ENCODE data around the gene ADISSP. TPM values are rescaled to one million over a fixed set of nuclear protein-coding genes. Genes with fewer than 3 reads are reported as not detected.

The ADISSP gene
- total RNA-seq, 1 donor from 2014 or later, result 62.9 TPM

GRCh38 chr20:3739926-3740451 is 27.6 kb downstream of the ADISSP start:
- Mint-ChIP-seq H3K36me3 (ENCODE audit: low read depth) (no peaks in the 10 kb centered on the region), H3K27ac (no peak overlapping the region), H3K4me3 (no peak overlapping the region), H3K9me3 (no peaks in the 10 kb centered on the region), H3K27me3 (peaks cover 13% of the 10 kb centered on the region), H3K4me1 (peaks cover 6% of the 10 kb centered on the region)
- intact Hi-C loops (cut with micrococcal nuclease), result no loop called here
- DNase-seq, result no peak

GRCh38 chr20:3739054-3739925 is 28.3 kb downstream of the ADISSP start:
- DNase-seq, result no peak
- no peaks in the 10 kb centered on the region for H3K4me1 Mint-ChIP-seq
- H3K9me3 Mint-ChIP-seq, result no peaks in the 10 kb centered on the region
- peaks cover 8% of the 10 kb centered on the region for H3K27me3 Mint-ChIP-seq
- no peak overlapping the region for H3K4me3 Mint-ChIP-seq
- no peaks in the 10 kb centered on the region for H3K36me3 Mint-ChIP-seq (ENCODE audit: low read depth)
- intact Hi-C loops (cut with micrococcal nuclease), result no loop called here
- H3K27ac Mint-ChIP-seq, result no peak overlapping the region

- peaks cover 10% of the 10 kb centered on the region for H3K27me3 Mint-ChIP-seq
- no peaks in the 10 kb centered on the region for H3K4me1 Mint-ChIP-seq
- no peak overlapping the region for H3K27ac Mint-ChIP-seq
- DNase-seq, result no peak
- no peaks in the 10 kb centered on the region for H3K36me3 Mint-ChIP-seq (ENCODE audit: low read depth)
- no peaks in the 10 kb centered on the region for H3K9me3 Mint-ChIP-seq
- H3K4me3 Mint-ChIP-seq, result no peak overlapping the region
- intact Hi-C loops (cut with micrococcal nuclease), result no loop called here
Observed at GRCh38 chr20:3738111-3739053, 29.2 kb downstream of the ADISSP start.

- H3K4me3 Mint-ChIP-seq, result no peak overlapping the region
Observed at GRCh38 chr20:3735768-3736167, 31.8 kb downstream of the ADISSP start.

GRCh38 chr20:3734111-3734843 is 33.3 kb downstream of the ADISSP start:
- intact Hi-C loops (cut with micrococcal nuclease), result no loop called here
- no peak for DNase-seq
- no peak overlapping the region for H3K27ac Mint-ChIP-seq
- H3K4me1 Mint-ChIP-seq, result peaks cover 4% of the 10 kb centered on the region
- no peak overlapping the region for H3K4me3 Mint-ChIP-seq
- no peaks in the 10 kb centered on the region for H3K36me3 Mint-ChIP-seq (ENCODE audit: low read depth)
- no peaks in the 10 kb centered on the region for H3K9me3 Mint-ChIP-seq
- peaks cover 38% of the 10 kb centered on the region for H3K27me3 Mint-ChIP-seq

More at GRCh38 chr20:3735768-3736167, 31.8 kb downstream of the ADISSP start:
- intact Hi-C loops (cut with micrococcal nuclease), result no loop called here
- no peaks in the 10 kb centered on the region for H3K9me3 Mint-ChIP-seq
- H3K27me3 Mint-ChIP-seq, result peaks cover 29% of the 10 kb centered on the region
- H3K36me3 Mint-ChIP-seq (ENCODE audit: low read depth), result no peaks in the 10 kb centered on the region
- no peak overlapping the region for H3K27ac Mint-ChIP-seq
- no peaks in the 10 kb centered on the region for H3K4me1 Mint-ChIP-seq
- no peak for DNase-seq

GRCh38 chr20:3733119-3733995 is 34.2 kb downstream of the ADISSP start:
- Mint-ChIP-seq H3K36me3 (ENCODE audit: low read depth) (no peaks in the 10 kb centered on the region), H3K4me3 (no peak overlapping the region), H3K9me3 (no peaks in the 10 kb centered on the region), H3K27me3 (peaks cover 40% of the 10 kb centered on the region), H3K27ac (no peak overlapping the region), H3K4me1 (peaks cover 4% of the 10 kb centered on the region)
- no peak for DNase-seq
- intact Hi-C loops (cut with micrococcal nuclease), result no loop called here

- Mint-ChIP-seq H3K36me3 (ENCODE audit: low read depth) (no peaks in the 10 kb centered on the region), H3K27me3 (peaks cover 46% of the 10 kb centered on the region), H3K9me3 (no peaks in the 10 kb centered on the region), H3K4me1 (peaks cover 4% of the 10 kb centered on the region), H3K4me3 (no peak within 1 kb of the TSS), H3K27ac (no peak within 1 kb of the TSS)
- intact Hi-C loops (cut with micrococcal nuclease), result no loop called here
- no peak for DNase-seq
Observed at GRCh38 chr20:3732327-3733118, 35.0 kb downstream of the ADISSP start, which contains the start of gene HSPA12B. TSS of gene HSPA12B (plus strand) at chr20:3732685. CDS start at chr20:3738675, 5,990 bp downstream.

- no peak for DNase-seq
- no peak overlapping the region for H3K27ac Mint-ChIP-seq
- H3K27me3 Mint-ChIP-seq, result peaks cover 51% of the 10 kb centered on the region
- intact Hi-C loops (cut with micrococcal nuclease), result no loop called here
- H3K36me3 Mint-ChIP-seq (ENCODE audit: low read depth), result no peaks in the 10 kb centered on the region
- H3K4me3 Mint-ChIP-seq, result no peak overlapping the region
- no peaks in the 10 kb centered on the region for H3K9me3 Mint-ChIP-seq
- H3K4me1 Mint-ChIP-seq, result peaks cover 4% of the 10 kb centered on the region
Observed at GRCh38 chr20:3731944-3732326, 35.6 kb downstream of the ADISSP start.

- H3K36me3 Mint-ChIP-seq (ENCODE audit: low read depth), result no peaks in the 10 kb centered on the region
- no peak for DNase-seq
- peaks cover 52% of the 10 kb centered on the region for H3K27me3 Mint-ChIP-seq
- intact Hi-C loops (cut with micrococcal nuclease), result no loop called here
- peaks cover 4% of the 10 kb centered on the region for H3K4me1 Mint-ChIP-seq
- H3K27ac Mint-ChIP-seq, result no peak overlapping the region
- no peaks in the 10 kb centered on the region for H3K9me3 Mint-ChIP-seq
- H3K4me3 Mint-ChIP-seq, result no peak overlapping the region
Observed at GRCh38 chr20:3730803-3731672, 36.5 kb downstream of the ADISSP start.

GRCh38 chr20:3729811-3730540 is 37.6 kb downstream of the ADISSP start:
- Mint-ChIP-seq H3K27ac (peak overlapping the region; percentile 25), H3K4me3 (no peak overlapping the region), H3K9me3 (no peaks in the 10 kb centered on the region), H3K36me3 (ENCODE audit: low read depth) (no peaks in the 10 kb centered on the region), H3K4me1 (peaks cover 4% of the 10 kb centered on the region), H3K27me3 (peaks cover 53% of the 10 kb centered on the region)
- intact Hi-C loops (cut with micrococcal nuclease), result no loop called here
- no peak for DNase-seq

GRCh38 chr20:3729378-3729777 is 38.2 kb downstream of the ADISSP start:
- peaks cover 52% of the 10 kb centered on the region for H3K27me3 Mint-ChIP-seq
- H3K27ac Mint-ChIP-seq, result no peak overlapping the region
- H3K4me3 Mint-ChIP-seq, result no peak overlapping the region
- H3K9me3 Mint-ChIP-seq, result no peaks in the 10 kb centered on the region
- intact Hi-C loops (cut with micrococcal nuclease), result no loop called here
- DNase-seq, result no peak
- peaks cover 4% of the 10 kb centered on the region for H3K4me1 Mint-ChIP-seq
- H3K36me3 Mint-ChIP-seq (ENCODE audit: low read depth), result no peaks in the 10 kb centered on the region

All from activated CD4-positive, alpha-beta T cell treated with anti-CD3 and anti-CD28 coated beads, Interleukin-2, amount 10 ng/mL, durations not matched to agents 24 days and 14 days (primary cell).